Duodenal mucosa (tissue), 2 donors: ENCODE measurements around the gene KCNMA1.

ENCODE experiments used
- H3K27ac ChIP-seq: one replicate; pipeline ENCODE4 v1.7.0; 2013; ENCODE audit warnings: low read depth, low read length
- H3K27me3 ChIP-seq, 2 donors: one replicate each; pipeline ENCODE4 v1.7.0; 2013; ENCODE audit warnings: low read length in 2 of 2, control low read depth in 1 of 2; ENCODE audit not compliant: insufficient read depth in 2 of 2, control insufficient read depth in 1 of 2
- H3K36me3 ChIP-seq, 2 donors: one replicate each; pipeline ENCODE4 v1.7.0; 2013; ENCODE audit warnings: low read length in 2 of 2, control low read depth in 1 of 2; ENCODE audit not compliant: insufficient read depth in 2 of 2, control insufficient read depth in 1 of 2
- H3K4me1 ChIP-seq, 2 donors: one replicate each; pipeline ENCODE4 v1.7.0; 2013; ENCODE audit warnings: low read length in 2 of 2, control low read depth in 1 of 2; ENCODE audit not compliant: insufficient read depth in 2 of 2, control insufficient read depth in 1 of 2
- H3K4me3 ChIP-seq, 2 donors: one replicate each; pipeline ENCODE4 v1.7.0; 2013; ENCODE audit warnings: low read length in 2 of 2, low read depth in 1 of 2
- H3K9ac ChIP-seq, 2 donors: one replicate each; pipeline ENCODE4 v1.7.0; 2013; ENCODE audit warnings: low read length in 2 of 2, low read depth in 1 of 2
- H3K9me3 ChIP-seq, 2 donors: one replicate each; pipeline ENCODE4 v1.7.0; 2013; ENCODE audit warnings: low read length in 2 of 2, control low read depth in 1 of 2; ENCODE audit not compliant: control insufficient read depth in 1 of 2

KCNMA1 gene

GRCh38 chr10:77553311-77553710 lies 84.3 kb downstream of the KCNMA1 start:
- H3K27ac ChIP-seq: no peak overlapping the region
- H3K27me3 ChIP-seq: no peaks in the 10 kb centered on the region
- peaks cover 4 to 11% of the 10 kb centered on the region in 2 donors for H3K4me1 ChIP-seq

GRCh38 chr10:77552252-77552651 lies 85.4 kb downstream of the KCNMA1 start:
- no peaks in the 10 kb centered on the region for H3K9me3 ChIP-seq
- no peak overlapping the region for H3K27ac ChIP-seq
- H3K27me3 ChIP-seq: no peaks in the 10 kb centered on the region
- H3K36me3 ChIP-seq: no peaks in the 10 kb centered on the region
- peaks cover 4 to 19% of the 10 kb centered on the region in 2 donors for H3K4me1 ChIP-seq
- H3K9ac ChIP-seq: no peak overlapping the region
- H3K4me3 ChIP-seq: no peak overlapping the region

More at GRCh38 chr10:77553311-77553710, 84.3 kb downstream of the KCNMA1 start:
- Histone ChIP-seq H3K4me3 (no peak overlapping the region), H3K36me3 (no peaks in the 10 kb centered on the region), H3K9ac (no peak overlapping the region), H3K9me3 (no peaks in the 10 kb centered on the region)

- peaks cover 4 to 15% of the 10 kb centered on the region in 2 donors for H3K4me1 ChIP-seq
- H3K9me3 ChIP-seq: no peaks in the 10 kb centered on the region
- H3K27ac ChIP-seq: no peak overlapping the region
These were observed 87.2 kb downstream of the KCNMA1 start for GRCh38 chr10:77550378-77550777.

GRCh38 chr10:77548671-77549070 lies 88.9 kb downstream of the KCNMA1 start:
- H3K27ac ChIP-seq: no peak overlapping the region
- H3K4me3 ChIP-seq: no peak overlapping the region
- H3K27me3 ChIP-seq: no peaks in the 10 kb centered on the region
- H3K36me3 ChIP-seq: no peaks in the 10 kb centered on the region
- H3K4me1 ChIP-seq: peaks cover 4 to 10% of the 10 kb centered on the region in 2 donors
- H3K9me3 ChIP-seq: no peaks in the 10 kb centered on the region
- H3K9ac ChIP-seq: no peak overlapping the region

More at GRCh38 chr10:77550378-77550777, 87.2 kb downstream of the KCNMA1 start:
- no peaks in the 10 kb centered on the region for H3K36me3 ChIP-seq
- no peaks in the 10 kb centered on the region for H3K27me3 ChIP-seq
- no peak overlapping the region for H3K9ac ChIP-seq
- no peak overlapping the region for H3K4me3 ChIP-seq

GRCh38 chr10:77548157-77548556 lies 89.5 kb downstream of the KCNMA1 start:
- no peak overlapping the region for H3K4me3 ChIP-seq
- H3K27ac ChIP-seq: no peak overlapping the region
- H3K9ac ChIP-seq: no peak overlapping the region
- no peaks in the 10 kb centered on the region for H3K9me3 ChIP-seq
- H3K27me3 ChIP-seq: no peaks in the 10 kb centered on the region
- H3K36me3 ChIP-seq: no peaks in the 10 kb centered on the region
- peaks cover 0 to 10% of the 10 kb centered on the region in 2 donors for H3K4me1 ChIP-seq

- Histone ChIP-seq H3K36me3 (no peaks in the 10 kb centered on the region), H3K9me3 (no peaks in the 10 kb centered on the region), H3K4me3 (no peak overlapping the region), H3K27ac (no peak overlapping the region), H3K27me3 (no peaks in the 10 kb centered on the region), H3K9ac (no peak overlapping the region), H3K4me1 (peaks cover 0 to 10% of the 10 kb centered on the region in 2 donors)
These were observed 90.1 kb downstream of the KCNMA1 start for GRCh38 chr10:77547307-77548050.

- no peaks in the 10 kb centered on the region for H3K27me3 ChIP-seq
- H3K36me3 ChIP-seq: no peaks in the 10 kb centered on the region
- peaks cover 0 to 10% of the 10 kb centered on the region in 2 donors for H3K4me1 ChIP-seq
- H3K4me3 ChIP-seq: no peak overlapping the region
- no peaks in the 10 kb centered on the region for H3K9me3 ChIP-seq
- H3K9ac ChIP-seq: no peak overlapping the region
- no peak overlapping the region for H3K27ac ChIP-seq
These were observed 91.6 kb downstream of the KCNMA1 start for GRCh38 chr10:77546042-77546441.

GRCh38 chr10:77545585-77545984 lies 92.0 kb downstream of the KCNMA1 start:
- Histone ChIP-seq H3K27ac (no peak overlapping the region), H3K36me3 (no peaks in the 10 kb centered on the region), H3K9ac (no peak overlapping the region), H3K9me3 (no peaks in the 10 kb centered on the region), H3K4me1 (peaks cover 0 to 10% of the 10 kb centered on the region in 2 donors), H3K27me3 (no peaks in the 10 kb centered on the region), H3K4me3 (no peak overlapping the region)

- Histone ChIP-seq H3K36me3 (no peaks in the 10 kb centered on the region), H3K4me1 (peaks cover 0 to 10% of the 10 kb centered on the region in 2 donors), H3K27me3 (no peaks in the 10 kb centered on the region), H3K4me3 (no peak overlapping the region), H3K27ac (no peak overlapping the region), H3K9me3 (no peaks in the 10 kb centered on the region), H3K9ac (no peak overlapping the region)
These were observed 93.0 kb downstream of the KCNMA1 start for GRCh38 chr10:77544617-77545016.

GRCh38 chr10:77542710-77543259 lies 94.8 kb downstream of the KCNMA1 start:
- Histone ChIP-seq H3K27me3 (no peaks in the 10 kb centered on the region), H3K27ac (no peak overlapping the region), H3K4me3 (no peak overlapping the region), H3K9ac (no peak overlapping the region), H3K4me1 (peaks cover 0 to 2% of the 10 kb centered on the region in 2 donors), H3K36me3 (no peaks in the 10 kb centered on the region), H3K9me3 (no peaks in the 10 kb centered on the region)
